Head of caudate nucleus (tissue), 42 donors: Measurements from ENCODE around the gene CBX5.
A peak's percentile ranks its signal among the peaks of the same experiment; 100 is the strongest.
"Not testable (repeated sequence)": the region's sequence is repeated elsewhere in the genome, so short reads cannot be mapped to it uniquely, and the experiment has no call there.

Experiments
- DNase-seq, 42 donors: peaks; one replicate each; pipeline versions ENCODE4 v3.0.0 to v3.0.0-alpha.2; 2020 to 2021; ENCODE audit warnings: mixed read lengths in 7 of 42
- intact Hi-C: fragments of 100-400 bp; cut with DNase I; formaldehyde crosslinking; loops from one replicate; pipeline ENCODE4 v1.15.0; 2022

Gene CBX5

GRCh38 chr12:54239620-54240019 is 40.3 kb downstream of the CBX5 start:
- intact Hi-C loops, result no loop called here
- peak in 1 of 42 donors; percentile 31 for DNase-seq

GRCh38 chr12:54238531-54238930 is 41.4 kb downstream of the CBX5 start:
- intact Hi-C loops, result no loop called here
- DNase-seq, result no peak

- intact Hi-C loops, result no loop called here
- DNase-seq, result peak in 5 of 42 donors; percentile 2 to 54 (median 32)
Measured at GRCh38 chr12:54232790-54233189, 47.1 kb downstream of the CBX5 start.

- DNase-seq, intact Hi-C loops: not testable (repeated sequence)
Measured at GRCh38 chr12:54231269-54231668, 48.7 kb downstream of the CBX5 start.

GRCh38 chr12:54230555-54230954 is 49.4 kb downstream of the CBX5 start:
- no peak for DNase-seq
- intact Hi-C loops, result no loop called here

- peak in 7 of 42 donors; percentile 16 to 73 (median 40) for DNase-seq
- intact Hi-C loops, result no loop called here
Measured at GRCh38 chr12:54229624-54230212, 50.2 kb downstream of the CBX5 start.

GRCh38 chr12:54228471-54228870 is 51.5 kb downstream of the CBX5 start:
- intact Hi-C loops, result no loop called here
- no peak for DNase-seq

GRCh38 chr12:54227927-54228326 is 52.0 kb downstream of the CBX5 start:
- intact Hi-C loops, DNase-seq: not testable (repeated sequence)

- DNase-seq, result no peak
- intact Hi-C loops, result no loop called here
Measured at GRCh38 chr12:54227376-54227775, 52.5 kb downstream of the CBX5 start.

GRCh38 chr12:54225666-54226065 is 54.3 kb downstream of the CBX5 start:
- DNase-seq, result no peak
- intact Hi-C loops, result no loop called here

- intact Hi-C loops, result no loop called here
- DNase-seq, result no peak
Measured at GRCh38 chr12:54222609-54223008, 57.3 kb downstream of the CBX5 start.

- intact Hi-C loops, result no loop called here
Measured at GRCh38 chr12:54221402-54221984, 58.4 kb downstream of the CBX5 start.

GRCh38 chr12:54220567-54220966 is 59.4 kb downstream of the CBX5 start:
- intact Hi-C loops, result no loop called here
- no peak for DNase-seq

More at GRCh38 chr12:54221402-54221984, 58.4 kb downstream of the CBX5 start:
- no peak for DNase-seq

GRCh38 chr12:54220092-54220557 is 59.8 kb downstream of the CBX5 start:
- intact Hi-C loops, result no loop called here
- DNase-seq, result peak; percentile 26 to 91 (median 80)

GRCh38 chr12:54217774-54218241 is 62.1 kb downstream of the CBX5 start:
- intact Hi-C loops, result loop anchor here (5.0 kb wide), 1 partner anchor 149 kb away; no protein-coding TSS in a partner anchor
- DNase-seq, result peak; percentile 62 to 94 (median 88)

- DNase-seq, result peak; percentile 63 to 93 (median 81)
- intact Hi-C loops, result loop anchor here (5.0 kb wide), 1 partner anchor 150 kb away; no protein-coding TSS in a partner anchor
Measured at GRCh38 chr12:54216797-54217661, 62.9 kb downstream of the CBX5 start.

GRCh38 chr12:54215989-54216796 is 63.7 kb downstream of the CBX5 start:
- DNase-seq, result peak in 4 of 42 donors; percentile 22 to 32 (median 24)
- intact Hi-C loops, result loop anchor here (5.0 kb wide), 1 partner anchor 151 kb away; no protein-coding TSS in a partner anchor

GRCh38 chr12:54214553-54215406 is 65.1 kb downstream of the CBX5 start:
- intact Hi-C loops, result loop anchor here (5.0 kb wide), 1 partner anchor 153 kb away; no protein-coding TSS in a partner anchor
- peak; percentile 60 to 96 (median 90) for DNase-seq
